Jurkat, Clone E6-1 (cell line): ENCODE data around the gene SEC61B.
"Not testable (repeated sequence)": the region's sequence is repeated elsewhere in the genome, so short reads cannot be mapped to it uniquely, and the experiment has no call there.

Experiments used
- DNase-seq: peaks from one replicate; pipeline ENCODE4 v3.0.0-alpha.2; 2011; ENCODE audit warnings: low read depth, low spot score
- H3K4me3 ChIP-seq: 2 replicates; pipeline ENCODE4 v1.5.1; 2011; ENCODE audit warnings: mild to moderate bottlenecking, low read length, control low read depth, moderate library complexity

SEC61B gene

GRCh38 chr9:99189887-99190596, 32.0 kb upstream of the SEC61B start:
- H3K4me3 ChIP-seq, result no peak overlapping the region
- DNase-seq, result no peak

- H3K4me3 ChIP-seq, result no peak overlapping the region
- DNase-seq, result no peak
Observed at GRCh38 chr9:99190597-99191283, 31.3 kb upstream of the SEC61B start.

GRCh38 chr9:99192786-99193465, 29.2 kb upstream of the SEC61B start:
- no peak overlapping the region for H3K4me3 ChIP-seq
- DNase-seq, result no peak

GRCh38 chr9:99193466-99193821, 28.6 kb upstream of the SEC61B start:
- H3K4me3 ChIP-seq, result no peak overlapping the region
- peak; percentile 53 for DNase-seq

- not testable (repeated sequence) for DNase-seq, H3K4me3 ChIP-seq
Observed at GRCh38 chr9:99196484-99196883, 25.6 kb upstream of the SEC61B start.

- no peak for DNase-seq
- no peak overlapping the region for H3K4me3 ChIP-seq
Observed at GRCh38 chr9:99197124-99197630, 24.9 kb upstream of the SEC61B start.

- no peak overlapping the region for H3K4me3 ChIP-seq
- no peak for DNase-seq
Observed at GRCh38 chr9:99197987-99198386, 24.1 kb upstream of the SEC61B start.

- no peak overlapping the region for H3K4me3 ChIP-seq
- no peak for DNase-seq
Observed at GRCh38 chr9:99199938-99200539, 22.0 kb upstream of the SEC61B start.

GRCh38 chr9:99201603-99202002, 20.5 kb upstream of the SEC61B start:
- no peak overlapping the region for H3K4me3 ChIP-seq
- DNase-seq, result no peak

GRCh38 chr9:99210572-99210971, 11.5 kb upstream of the SEC61B start:
- no peak overlapping the region for H3K4me3 ChIP-seq
- DNase-seq, result no peak

- no peak overlapping the region for H3K4me3 ChIP-seq
- no peak for DNase-seq
Observed at GRCh38 chr9:99211746-99212145, 10.3 kb upstream of the SEC61B start.

- no peak overlapping the region for H3K4me3 ChIP-seq
- DNase-seq, result no peak
Observed at GRCh38 chr9:99213197-99213596, 8.9 kb upstream of the SEC61B start.

GRCh38 chr9:99216073-99216472, 6.0 kb upstream of the SEC61B start:
- no peak overlapping the region for H3K4me3 ChIP-seq
- DNase-seq, result no peak

GRCh38 chr9:99220011-99220410, 2.1 kb upstream of the SEC61B start:
- DNase-seq, result no peak
- H3K4me3 ChIP-seq, result no peak overlapping the region

GRCh38 chr9:99221266-99221620, 839 bp upstream of the SEC61B start:
- no peak for DNase-seq
- peak overlapping the region; percentile 89 for H3K4me3 ChIP-seq

GRCh38 chr9:99222416-99223270, 561 bp downstream of the SEC61B start:
- peak overlapping the region; percentile 89 for H3K4me3 ChIP-seq
- no peak for DNase-seq

- DNase-seq, result no peak
- no peak overlapping the region for H3K4me3 ChIP-seq
Observed at GRCh38 chr9:99224445-99224844, 2.4 kb downstream of the SEC61B start.

- no peak for DNase-seq
- no peak overlapping the region for H3K4me3 ChIP-seq
Observed at GRCh38 chr9:99226054-99226453, 4.0 kb downstream of the SEC61B start.

GRCh38 chr9:99230206-99230605, 8.1 kb downstream of the SEC61B start:
- H3K4me3 ChIP-seq, result no peak overlapping the region
- DNase-seq, result no peak
